CMK (cell line): Measurements from ENCODE around the gene CDC42EP3.

Experiments
- DNase-seq: peaks from one replicate; pipeline ENCODE4 v3.0.0-alpha.2; 2010; ENCODE audit warnings: low read depth

CDC42EP3 gene

DNA sequence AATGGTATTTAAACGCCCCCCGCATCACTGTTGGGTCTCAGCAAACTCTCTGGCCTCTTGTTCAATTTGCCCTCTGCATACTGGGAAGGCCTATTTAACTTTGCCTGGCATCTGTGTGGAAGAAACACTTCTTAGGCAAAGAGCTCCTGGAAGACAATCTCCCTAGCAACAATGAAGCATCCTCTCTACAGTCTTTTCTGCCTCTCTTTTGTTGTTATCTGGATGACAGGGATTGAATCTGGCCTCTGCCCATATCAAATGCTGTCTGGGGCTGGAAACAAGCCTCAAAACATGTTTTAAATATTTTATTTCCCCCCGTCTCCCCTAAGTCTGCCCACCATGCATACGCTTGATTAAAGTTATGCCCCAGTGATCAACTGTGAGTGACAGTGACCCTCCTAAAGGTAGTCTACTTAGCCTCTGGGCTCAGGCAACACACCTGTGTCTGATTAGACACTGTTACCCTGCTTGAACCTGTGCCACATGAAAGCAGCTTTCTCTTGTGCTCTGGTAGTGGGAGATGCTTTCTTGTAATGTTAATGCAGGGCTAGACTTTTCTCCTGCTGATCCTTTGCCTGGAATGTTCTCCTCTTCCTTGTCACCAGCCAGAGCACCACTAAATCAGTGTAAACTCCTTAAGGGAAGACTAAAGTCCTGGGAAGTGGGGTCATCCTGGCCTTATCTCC lies 34.9 kb downstream of the CDC42EP3 start:
- no peak for DNase-seq

- DNase-seq = no peak
Observed at GRCh38 chr2:37635504-37636380, 35.7 kb downstream of the CDC42EP3 start.

DNA sequence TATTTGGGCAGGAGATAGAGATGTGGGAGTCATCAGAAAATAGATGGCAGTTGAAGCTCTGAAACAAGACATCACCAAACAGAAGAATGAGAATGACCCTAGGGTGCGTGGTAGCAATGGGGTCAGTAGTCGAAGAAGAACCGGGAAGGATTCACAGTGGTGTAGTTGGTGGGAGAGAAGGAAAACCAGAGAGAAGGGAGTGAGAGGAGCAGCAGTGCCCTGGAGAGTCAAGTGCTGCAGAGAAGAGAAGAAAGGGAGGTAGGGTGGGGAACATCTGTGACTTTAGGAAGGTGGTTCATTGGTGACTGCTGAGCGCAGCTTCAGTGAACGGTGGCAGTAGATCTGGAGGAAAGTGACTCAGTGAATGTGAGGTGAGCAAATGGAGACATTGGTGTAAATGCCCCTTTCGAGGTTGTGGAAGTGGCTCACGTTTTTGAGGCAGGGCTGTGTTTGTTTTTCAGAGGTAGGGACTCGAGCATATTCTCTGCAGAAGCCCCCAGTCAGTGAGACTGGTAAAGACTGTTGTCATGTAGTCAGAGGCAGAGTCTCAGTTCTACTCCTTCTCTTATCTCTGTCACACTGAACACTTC lies 36.4 kb downstream of the CDC42EP3 start:
- DNase-seq = no peak

DNA sequence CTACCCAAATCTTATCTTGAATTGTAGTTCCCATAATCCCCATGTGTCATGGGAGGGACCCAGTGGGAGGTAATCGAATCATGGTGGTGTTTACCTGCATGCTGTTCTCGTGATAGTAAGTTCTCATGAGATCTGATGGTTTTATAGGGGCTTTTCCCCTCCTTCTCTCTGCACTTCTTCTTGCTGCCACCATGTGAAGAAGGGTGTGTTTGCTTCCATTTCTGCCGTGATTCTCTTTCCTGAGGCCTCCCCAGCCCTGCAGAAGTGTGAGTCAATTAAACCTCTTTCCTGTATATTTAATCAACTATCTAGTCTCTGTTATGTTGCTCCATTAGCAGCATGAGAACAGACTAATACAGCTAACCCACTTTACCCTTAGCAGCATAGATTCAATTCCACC lies 37.6 kb downstream of the CDC42EP3 start:
- no peak for DNase-seq

- no peak for DNase-seq
Observed at GRCh38 chr2:37633234-37633633, 38.2 kb downstream of the CDC42EP3 start.

GRCh38 chr2:37632310-37632709 lies 39.1 kb downstream of the CDC42EP3 start:
- DNase-seq = no peak

DNA sequence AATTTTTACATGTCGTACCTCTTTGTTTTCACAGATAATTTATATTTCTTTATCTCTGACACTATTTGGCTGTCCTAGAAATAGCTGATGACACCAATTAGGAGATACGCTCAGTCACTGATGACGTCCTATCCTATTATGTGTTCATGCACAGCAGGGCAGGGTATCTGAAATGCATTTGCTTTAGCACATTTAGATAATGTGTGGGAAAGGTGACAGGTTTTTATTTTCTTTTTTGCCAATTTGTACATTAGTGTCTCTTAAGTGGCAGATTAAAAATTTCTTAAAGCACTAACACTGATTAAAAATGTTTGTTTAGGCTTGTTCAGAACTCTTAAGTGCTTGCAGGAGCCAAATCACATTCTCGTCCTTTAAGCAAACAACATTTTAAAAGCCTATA lies 39.7 kb downstream of the CDC42EP3 start:
- DNase-seq = no peak

GRCh38 chr2:37631292-37631691 lies 40.1 kb downstream of the CDC42EP3 start:
- no peak for DNase-seq

- no peak for DNase-seq
Observed at GRCh38 chr2:37630776-37631175, 40.7 kb downstream of the CDC42EP3 start.

GRCh38 chr2:37630301-37630700 lies 41.1 kb downstream of the CDC42EP3 start:
- DNase-seq = no peak

- DNase-seq = no peak
Observed at GRCh38 chr2:37629529-37629928, 41.9 kb downstream of the CDC42EP3 start.

GRCh38 chr2:37627710-37628109 lies 43.7 kb downstream of the CDC42EP3 start:
- DNase-seq = no peak

DNA sequence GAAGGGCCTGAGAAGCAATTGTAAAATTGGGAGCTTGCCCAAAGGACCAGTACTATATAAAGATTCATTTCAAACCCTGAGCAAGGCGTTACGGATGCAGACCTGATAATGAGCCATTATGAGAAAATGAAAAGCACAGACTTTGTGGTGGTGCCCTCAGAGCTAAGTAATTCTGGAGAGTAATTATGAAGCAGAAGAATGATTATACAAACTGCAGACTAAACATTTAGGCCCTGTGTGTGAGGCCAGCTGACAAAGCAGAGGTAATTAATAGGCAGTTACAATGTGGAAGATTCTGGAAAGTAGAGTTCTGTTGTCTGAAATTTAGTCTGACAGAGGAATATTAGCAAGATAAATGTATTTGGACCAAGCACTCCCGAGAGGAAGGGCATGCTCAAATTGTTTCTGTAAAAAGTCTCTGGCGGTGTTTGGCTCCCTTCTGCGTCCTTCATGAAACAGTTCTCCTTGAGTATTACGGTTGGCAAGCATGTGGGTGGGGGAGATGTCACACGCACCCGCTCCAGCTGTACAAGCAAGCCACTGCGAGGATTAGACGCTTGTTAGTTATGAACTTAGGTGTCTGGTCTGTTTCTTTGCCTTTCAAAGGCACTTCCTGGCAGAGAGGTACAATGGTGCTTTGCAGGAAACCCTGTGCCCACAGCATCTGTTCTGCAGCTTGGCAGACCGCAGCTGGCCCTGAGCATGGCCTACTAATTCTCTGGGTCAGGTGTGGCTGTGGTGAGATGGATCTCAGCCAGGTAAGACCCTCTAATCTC lies 45.5 kb downstream of the CDC42EP3 start:
- DNase-seq = no peak

DNA sequence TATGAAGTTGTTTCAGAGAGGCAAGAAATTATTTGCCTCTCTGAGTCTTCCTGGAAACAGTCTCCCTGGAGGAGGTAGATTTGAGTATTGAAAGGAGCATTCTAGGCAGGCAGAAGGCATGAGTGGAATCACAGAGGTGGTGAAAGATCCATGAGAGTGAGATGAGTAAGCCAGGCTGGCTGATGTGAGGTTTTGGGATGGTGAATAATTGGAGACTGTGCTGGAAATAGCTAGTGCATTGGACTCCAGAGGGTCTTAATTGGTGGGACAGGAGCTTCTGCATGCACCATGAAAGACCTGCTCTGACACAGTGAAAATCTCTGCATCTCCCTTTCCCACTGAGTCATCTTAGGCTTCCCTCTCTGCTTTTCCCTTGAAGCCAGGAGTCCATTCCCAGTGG lies 46.3 kb downstream of the CDC42EP3 start:
- DNase-seq = no peak

- no peak for DNase-seq
Observed at GRCh38 chr2:37623971-37624900, 47.2 kb downstream of the CDC42EP3 start.

DNA sequence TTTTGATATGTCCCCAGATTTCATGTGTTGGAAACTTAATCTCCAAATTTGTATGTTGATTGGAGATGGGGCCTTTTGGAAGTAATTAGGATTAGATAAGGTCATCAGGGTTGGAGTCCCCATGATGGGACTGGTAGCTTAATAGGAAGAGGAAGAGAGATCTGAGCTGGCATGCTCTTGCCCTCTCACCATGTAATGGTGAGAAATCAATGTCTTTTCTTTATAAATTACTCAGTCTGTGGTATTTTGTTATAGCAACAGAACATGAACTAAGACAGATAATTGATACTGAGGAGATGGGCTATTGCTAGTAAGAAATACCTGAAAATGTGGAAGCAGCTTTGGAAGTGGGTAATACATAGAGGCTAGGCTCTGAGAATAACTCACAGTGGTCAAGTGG lies 48.0 kb downstream of the CDC42EP3 start:
- DNase-seq = no peak

- DNase-seq = no peak
Observed at GRCh38 chr2:37622450-37623100, 48.9 kb downstream of the CDC42EP3 start.

DNA sequence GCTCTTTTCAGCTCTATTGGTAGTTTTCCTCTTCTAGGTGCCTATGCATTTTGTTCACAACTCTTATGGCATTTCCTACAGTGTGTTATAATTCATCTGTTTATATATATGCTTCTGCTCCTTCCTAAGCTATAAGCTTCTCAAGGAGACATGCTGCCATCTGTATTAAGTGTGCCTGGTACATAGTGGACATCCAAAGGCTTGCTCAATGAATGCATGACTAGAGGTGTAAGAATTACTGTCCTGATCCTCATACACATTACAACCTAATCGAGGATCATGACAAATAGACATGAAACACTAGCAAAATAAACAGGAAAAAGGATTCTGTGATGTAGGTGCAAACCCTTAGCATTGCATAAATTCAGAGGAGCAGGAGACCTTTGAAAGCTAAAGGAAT lies 50.2 kb downstream of the CDC42EP3 start:
- DNase-seq = no peak

GRCh38 chr2:37619959-37620300 lies 51.5 kb downstream of the CDC42EP3 start:
- no peak for DNase-seq

DNA sequence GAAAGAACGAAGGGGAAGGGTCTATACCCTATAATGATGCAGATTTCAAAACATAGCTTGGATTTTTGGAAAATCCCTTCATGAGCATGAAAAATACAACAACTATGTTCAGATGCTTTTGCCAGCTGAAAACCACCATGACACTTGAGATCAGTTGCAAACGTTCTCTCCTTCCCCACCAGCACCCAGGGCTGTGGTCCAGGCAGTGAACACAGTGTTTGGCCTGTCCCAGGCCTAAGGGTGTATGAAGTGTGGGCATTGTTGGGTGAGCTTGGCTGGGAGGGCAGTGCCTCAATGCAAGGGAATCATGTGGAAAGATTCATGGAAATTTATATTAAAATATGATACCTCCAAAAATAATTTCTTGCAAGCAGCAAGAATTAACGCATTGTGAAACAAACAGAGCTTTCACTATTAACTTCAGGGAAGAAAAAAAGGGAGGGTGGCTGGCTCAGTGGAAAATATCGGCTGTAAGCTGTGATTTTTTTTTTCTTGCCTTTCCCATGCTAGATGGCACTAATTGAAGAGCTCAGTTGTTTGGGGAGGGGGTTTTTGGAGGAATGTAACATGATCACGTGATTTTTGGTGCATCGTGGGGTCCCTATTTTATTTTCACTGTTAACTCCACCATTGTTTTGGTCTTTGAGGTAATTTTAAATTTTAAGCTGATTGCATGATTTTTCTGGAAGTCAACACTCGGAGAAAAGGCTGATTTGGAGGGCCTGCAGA lies 52.0 kb downstream of the CDC42EP3 start:
- no peak for DNase-seq
